GM12878 (cell line): ENCODE data around the gene HNRNPH1. TPM values are rescaled to one million over a fixed set of nuclear protein-coding genes. Genes with fewer than 3 reads are reported as not detected.

Source experiments
- ATAC-seq: fragments of 200-7000 bp; cut with Tn5 transposase; 3 replicates; pipeline ENCODE4 v1.9.1; 2020; ENCODE audit warnings: mild to moderate bottlenecking, moderate library complexity
- BruUV-seq: library from RNA; stranded (reverse); fragments of 400-500 nt; replicated peaks from 2 replicates; lab custom pipeline; 2021; lab: Mats Ljungman, UMichigan
- CTCF ChIA-PET: fragments of 300-600 bp; sonication (Branson Sonifier 250); formaldehyde crosslinking; extraction: SDS; loops from one replicate; lab custom pipeline; 2021; ENCODE audit warnings: inconsistent platforms; lab: Yijun Ruan, JAX
- POLR2A ChIA-PET: fragments of 350-600 bp; formaldehyde crosslinking; extraction: SDS; loops from one replicate; lab custom pipeline; 2021; ENCODE audit warnings: inconsistent platforms; lab: Charles Lee
- RAD21 ChIA-PET: fragments of 300-600 bp; sonication (Branson Sonifier 250); formaldehyde crosslinking; loops from one replicate; lab custom pipeline; 2023; ENCODE audit warnings: antibody characterized with exemption; ENCODE audit not compliant: unreplicated experiment; lab: Charles Lee
- SMC1A ChIA-PET: fragments of 300-600 bp; sonication (Branson Sonifier 250); formaldehyde crosslinking; loops from one replicate; lab custom pipeline; 2023; ENCODE audit not compliant: unreplicated experiment, uncharacterized antibody; lab: Charles Lee
- DNase-seq: peaks from one replicate; pipeline ENCODE4 v3.0.0-alpha.2; 2011; ENCODE audit warnings: low read depth, low spot score
- FAIRE-seq: peaks from 3 replicates; lab custom pipeline; 2011; peaks lifted over from hg19 to GRCh38; lab: Jason Lieb, UNC
- H2AFZ ChIP-seq: 2 replicates; pipeline ENCODE4 v1.6.0; 2011; ENCODE audit warnings: low read depth, low read length, control low read depth; ENCODE audit not compliant: control insufficient read depth
- H3K27ac ChIP-seq: 2 replicates; pipeline ENCODE4 v1.5.1; 2011; ENCODE audit warnings: control low read depth; ENCODE audit not compliant: control insufficient read depth, insufficient read depth
- H3K27me3 ChIP-seq, 2 experiments: replicated peaks in 1 of 2; 2 replicates each; pipeline versions ENCODE4 v1.6.0 to v1.6.1; 2011; ENCODE audit warnings: low read length in 1 of 2; ENCODE audit not compliant: control insufficient read depth in 2 of 2, insufficient read depth in 2 of 2
- H3K36me3 ChIP-seq, 2 experiments: 2 replicates each; pipeline ENCODE4 v1.5.1; 2011; ENCODE audit warnings: low read length in 1 of 2; ENCODE audit not compliant: control insufficient read depth in 2 of 2, insufficient read depth in 2 of 2
- H3K4me1 ChIP-seq: 2 replicates; pipeline ENCODE4 v1.6.1; 2011; ENCODE audit warnings: mild to moderate bottlenecking, low read length, moderate library complexity, mixed read lengths; ENCODE audit not compliant: control insufficient read depth, insufficient read depth
- H3K4me2 ChIP-seq: 2 replicates; pipeline ENCODE4 v1.6.0; 2011; ENCODE audit warnings: control low read depth; ENCODE audit not compliant: control insufficient read depth, insufficient read depth
- H3K4me3 ChIP-seq: fragments of 200-600 bp; sonication (generic); 2 replicates; pipeline ENCODE4 v1.5.1; 2016
- H3K79me2 ChIP-seq: 2 replicates; pipeline ENCODE4 v1.6.0; 2011; ENCODE audit warnings: low read length; ENCODE audit not compliant: control insufficient read depth, insufficient read depth
- H3K9ac ChIP-seq: 2 replicates; pipeline ENCODE4 v1.8.0; 2011; ENCODE audit warnings: low read length, control low read depth, mixed read lengths; ENCODE audit not compliant: control insufficient read depth, insufficient read depth
- H3K9me3 ChIP-seq: replicated peaks from 3 replicates; pipeline ENCODE4 v1.5.1; 2011; ENCODE audit warnings: mild to moderate bottlenecking, low read length; ENCODE audit not compliant: control insufficient read depth, insufficient read depth
- H4K20me1 ChIP-seq: 2 replicates; pipeline ENCODE4 v1.6.0; 2011; ENCODE audit not compliant: control insufficient read depth, insufficient read depth
- CBX5 ChIP-seq: sonication (generic); IDR thresholded peaks from 2 replicates; pipeline ENCODE4 v1.6.1; 2016; ENCODE audit warnings: low read depth, moderate library complexity, mild to moderate bottlenecking, inconsistent platforms
- FOXM1 ChIP-seq: IDR thresholded peaks from 2 replicates; pipeline ENCODE4 v1.6.1; 2012; ENCODE audit warnings: low read depth, mild to moderate bottlenecking, inconsistent platforms, low read length, moderate library complexity
- KDM1A ChIP-seq: fragments of 200-600 bp; sonication (generic); IDR thresholded peaks from 2 replicates; pipeline ENCODE4 v1.6.1; 2016; ENCODE audit warnings: borderline replicate concordance
- MYB ChIP-seq: fragments of 150-350 bp; IDR thresholded peaks from 2 replicates; pipeline ENCODE4 v1.6.1; 2014; ENCODE audit warnings: mild to moderate bottlenecking, low read depth, low read length, borderline replicate concordance
- PKNOX1 ChIP-seq: fragments of 450-650 bp; IDR thresholded peaks from 2 replicates; pipeline ENCODE4 v1.6.1; 2016; ENCODE audit warnings: mild to moderate bottlenecking
- PML ChIP-seq: IDR thresholded peaks from 2 replicates; pipeline ENCODE4 v1.6.1; 2012; ENCODE audit warnings: low read length, inconsistent platforms
- POLR2AphosphoS2 ChIP-seq: IDR thresholded peaks from 2 replicates; pipeline ENCODE4 v1.6.1; 2011; ENCODE audit warnings: low read depth, mild to moderate bottlenecking, low read length, improper control_type of control experiment, moderate library complexity
- POU2F2 ChIP-seq: IDR thresholded peaks from 3 replicates; pipeline ENCODE4 v1.6.1; 2011; ENCODE audit warnings: low read depth, mild to moderate bottlenecking, low read length, borderline replicate concordance
- STAT3 ChIP-seq: IDR thresholded peaks from 2 replicates; pipeline ENCODE4 v1.6.1; 2011; ENCODE audit warnings: low read depth, low read length, improper control_type of control experiment
- USF2 ChIP-seq: IDR thresholded peaks from 2 replicates; pipeline ENCODE4 v1.6.1; 2011; ENCODE audit warnings: low read depth, low read length, improper control_type of control experiment, borderline replicate concordance
- ZNF24 ChIP-seq: fragments of 450-650 bp; IDR thresholded peaks from 2 replicates; pipeline ENCODE4 v1.6.1; 2017; ENCODE audit warnings: antibody characterized with exemption, mild to moderate bottlenecking
- ZNF687 ChIP-seq: fragments of 450-650 bp; IDR thresholded peaks from 2 replicates; pipeline ENCODE4 v1.6.1; 2017; ENCODE audit warnings: mild to moderate bottlenecking, moderate library complexity
- WGBS: methylation state at CpG from one replicate; pipeline ENCODE4 v1.1.6; 2016; ENCODE audit warnings: low lambda C conversion rate; ENCODE audit not compliant: insufficient replicate concordance, insufficient coverage; ENCODE audit errors: missing lambda C conversion rate; 5-methylcytosine and 5-hydroxymethylcytosine counted together
- in situ Hi-C: fragments of 300-500 bp; cut with MboI; formaldehyde crosslinking; loops from 9 replicates; pipeline ENCODE4 v1.14.3; 2018; ENCODE audit warnings: mixed read lengths
- intact Hi-C: fragments of 100-400 bp; cut with micrococcal nuclease; formaldehyde crosslinking; loops from one replicate; pipeline ENCODE4 v1.14.2; 2022; ENCODE audit not compliant: unreplicated experiment
- polyA plus RNA-seq, 11 experiments: library from polyadenylated mRNA; depleted of rRNA in 4 of 11; unstranded in 6 of 11; stranded (reverse) in 5 of 11; fragments of >200 nt; fragmentation: Nextera tagmentation in 4 of 11; fragmentation: Illumina TruSeq in 1 of 11; extraction: Ambion mirVana in 4 of 11; extraction: Trizol in 1 of 11; gene quantifications; 1 replicate in 1 of 11; 2 replicates in 10 of 11; pipeline versions ENCODE4 v1.2.1 to v1.2.3, GENCODE V29; 2011 to 2016; ENCODE audit warnings: inconsistent platforms in 2 of 11, missing spikeins in 2 of 11, low read depth in 1 of 11
- total RNA-seq, 4 experiments: library from RNA; depleted of rRNA in 3 of 4; stranded (reverse); fragments of >200 nt in 3 of 4; fragmentation: Illumina TruSeq in 1 of 4; extraction: Trizol in 1 of 4; gene quantifications; 2 replicates each; pipeline versions ENCODE4 v1.2.1 to v1.2.3, GENCODE V29; 2013 to 2021

HNRNPH1 gene
- total and polyA plus RNA-seq, 10 of the 15 experiments (the other 5 are each of a cell fraction or from before 2014, with no cell fraction given), result 184 to 780 (median 690) TPM

- Histone ChIP-seq H3K4me2 (no peak overlapping the region), H3K27ac (no peak overlapping the region), H3K79me2 (peaks cover 6% of the 10 kb centered on the region), H3K27me3 (no peaks in the 10 kb centered on the region), H3K9me3 (no peaks in the 10 kb centered on the region), H3K9ac (no peak overlapping the region), H2AFZ (no peak overlapping the region), H3K36me3 (peaks cover 32 to 36% of the 10 kb centered on the region in 2 experiments), H3K4me3 (no peak overlapping the region), H4K20me1 (peaks cover 5% of the 10 kb centered on the region; the same call in 1 of the 2 replicates), H3K4me1 (no peaks in the 10 kb centered on the region)
- DNase-seq (no peak), FAIRE-seq (no peak), ATAC-seq (peak; percentile 1; the same call in 2 of the 3 replicates)
- in situ Hi-C loops (no loop called here), intact Hi-C loops (no loop called here)
- SMC1A ChIA-PET, result interaction anchor here (0.7 to 1.0 kb wide), 2 partner anchors 9 to 11 kb away, joined by 3 read pairs; partner anchors contain the start of gene HNRNPH1
- no TSS peak for BruUV-seq
- POLR2A ChIA-PET, result interaction anchor here (0.5 to 1.9 kb wide), 2 partner anchors 10 to 295 kb away, joined by 3 to 16 read pairs; partner anchors contain the start of genes HNRNPH1 and TBC1D9B
- RAD21 ChIA-PET, result no interaction called here
- 94% methylated on average over 21 of the region's 21 CpGs for WGBS
- CTCF ChIA-PET, result interaction anchor here (0.7 to 0.9 kb wide), 2 partner anchors 8 to 119 kb away, joined by 3 to 4 read pairs; no protein-coding TSS in a partner anchor
- peak; percentile 17; the same call in 1 of the 2 replicates for TF ChIP-seq FOXM1
- no peak for TF ChIP-seq PKNOX1
- no peak for TF ChIP-seq POU2F2
- no peak for TF ChIP-seq MYB
- no peak for TF ChIP-seq USF2
- TF ChIP-seq STAT3, result no peak
- peak; percentile 71; the same call in 1 of the 2 replicates for TF ChIP-seq PML
- TF ChIP-seq KDM1A, result no peak
- no peak for TF ChIP-seq ZNF24
- TF ChIP-seq POLR2AphosphoS2, result 0 out of 2 replicates have a peak, but pooled peaks have one; percentile 51
- no peak for TF ChIP-seq CBX5
- TF ChIP-seq ZNF687, result no peak
Measured at GRCh38 chr5:179612577-179613459, 10.7 kb downstream of the HNRNPH1 start.
